Calu3 (cell line): ENCODE data around the gene PRDM2. TPM values are rescaled to one million over a fixed set of nuclear protein-coding genes. Genes with fewer than 3 reads are reported as not detected.

Source experiments
- BruUV-seq: library from RNA; stranded (reverse); fragments of 400-500 nt; replicated peaks from 2 replicates; lab custom pipeline; 2021; lab: Mats Ljungman, UMichigan
- CTCF ChIA-PET: fragments of 300-600 bp; sonication (Branson Sonifier 250); formaldehyde crosslinking; loops from one replicate; lab custom pipeline; 2022; ENCODE audit warnings: antibody characterized with exemption; lab: Charles Lee
- DNase-seq: peaks from one replicate; pipeline ENCODE4 v3.0.0; 2022
- H3K27ac Mint-ChIP-seq: one replicate; pipeline ENCODE4 v1.8.0; 2022; ENCODE audit warnings: mixed read lengths; ENCODE audit not compliant: unreplicated experiment
- H3K27me3 Mint-ChIP-seq: one replicate; pipeline ENCODE4 v1.8.0; 2022; ENCODE audit warnings: mixed read lengths; ENCODE audit not compliant: unreplicated experiment
- H3K36me3 Mint-ChIP-seq: one replicate; pipeline ENCODE4 v1.8.0; 2022; ENCODE audit warnings: mild to moderate bottlenecking, moderate library complexity, mixed read lengths; ENCODE audit not compliant: insufficient read depth, unreplicated experiment
- H3K4me1 Mint-ChIP-seq: one replicate; pipeline ENCODE4 v1.8.0; 2022; ENCODE audit warnings: mild to moderate bottlenecking, low read depth, mixed read lengths; ENCODE audit not compliant: unreplicated experiment
- H3K4me3 Mint-ChIP-seq: one replicate; pipeline ENCODE4 v1.8.0; 2022; ENCODE audit warnings: mild to moderate bottlenecking, low read depth, moderate library complexity, mixed read lengths; ENCODE audit not compliant: unreplicated experiment
- H3K9me3 Mint-ChIP-seq: one replicate; pipeline ENCODE4 v1.8.0; 2022; ENCODE audit warnings: low read depth, mixed read lengths; ENCODE audit not compliant: unreplicated experiment
- CTCF ChIP-seq: fragments of 200-600 bp; IDR thresholded peaks from one replicate; pipeline ENCODE4 v1.8.0; 2022; ENCODE audit warnings: antibody characterized with exemption; ENCODE audit not compliant: unreplicated experiment
- intact Hi-C: fragments of 100-400 bp; cut with micrococcal nuclease; formaldehyde crosslinking; loops from one replicate; pipeline ENCODE4 v1.10.0; 2022; ENCODE audit not compliant: unreplicated experiment
- total RNA-seq: library from RNA; stranded (reverse); gene quantifications from 2 replicates; pipeline ENCODE4 v1.2.3, GENCODE V29; 2022

The PRDM2 gene
- total RNA-seq, 1 experiment from 2014 or later, result 29.9 TPM

GRCh38 chr1:13764588-13765332 is 64.8 kb downstream of the PRDM2 start:
- Mint-ChIP-seq H3K27ac (no peak overlapping the region), H3K9me3 (no peaks in the 10 kb centered on the region), H3K36me3 (no peaks in the 10 kb centered on the region), H3K27me3 (no peaks in the 10 kb centered on the region), H3K4me3 (no peak overlapping the region), H3K4me1 (peaks cover 15% of the 10 kb centered on the region)
- no peak for DNase-seq
- BruUV-seq, result no TSS peak
- intact Hi-C loops, result no loop called here
- CTCF ChIA-PET, result no interaction called here
- no peak for TF ChIP-seq CTCF

GRCh38 chr1:13766592-13767564 is 66.9 kb downstream of the PRDM2 start:
- intact Hi-C loops, result no loop called here

GRCh38 chr1:13769212-13769611 is 69.2 kb downstream of the PRDM2 start:
- TF ChIP-seq CTCF, result no peak
- intact Hi-C loops, result no loop called here
- no peaks in the 10 kb centered on the region for H3K9me3 Mint-ChIP-seq
- BruUV-seq, result no TSS peak
- CTCF ChIA-PET, result no interaction called here
- H3K36me3 Mint-ChIP-seq, result peaks cover 5% of the 10 kb centered on the region
- no peak overlapping the region for H3K27ac Mint-ChIP-seq
- peaks cover 7% of the 10 kb centered on the region for H3K4me1 Mint-ChIP-seq
- H3K4me3 Mint-ChIP-seq, result no peak overlapping the region
- H3K27me3 Mint-ChIP-seq, result no peaks in the 10 kb centered on the region
- DNase-seq, result no peak

More at GRCh38 chr1:13766592-13767564, 66.9 kb downstream of the PRDM2 start:
- no peak for DNase-seq
- peaks cover 7% of the 10 kb centered on the region for H3K4me1 Mint-ChIP-seq
- no peak overlapping the region for H3K4me3 Mint-ChIP-seq
- BruUV-seq, result no TSS peak
- no peak overlapping the region for H3K27ac Mint-ChIP-seq
- CTCF ChIA-PET, result no interaction called here
- no peak for TF ChIP-seq CTCF
- peaks cover 3% of the 10 kb centered on the region for H3K36me3 Mint-ChIP-seq
- no peaks in the 10 kb centered on the region for H3K9me3 Mint-ChIP-seq
- H3K27me3 Mint-ChIP-seq, result no peaks in the 10 kb centered on the region

GRCh38 chr1:13769830-13770229 is 69.8 kb downstream of the PRDM2 start:
- no TSS peak for BruUV-seq
- Mint-ChIP-seq H3K4me1 (peaks cover 7% of the 10 kb centered on the region), H3K36me3 (peaks cover 5% of the 10 kb centered on the region), H3K27ac (no peak overlapping the region), H3K9me3 (no peaks in the 10 kb centered on the region), H3K27me3 (no peaks in the 10 kb centered on the region), H3K4me3 (no peak overlapping the region)
- no peak for TF ChIP-seq CTCF
- DNase-seq, result no peak
- intact Hi-C loops, result no loop called here
- CTCF ChIA-PET, result no interaction called here
